GM13977 (cell line): Measurements from ENCODE around the gene ACTL8.

ENCODE experiments used
- DNase-seq: peaks from one replicate; pipeline ENCODE4 v3.0.0; 2012; ENCODE audit warnings: low spot score
- CTCF ChIP-seq: IDR thresholded peaks from 2 replicates; pipeline ENCODE4 v1.5.1; 2012; ENCODE audit warnings: mild to moderate bottlenecking, control low read depth; ENCODE audit not compliant: insufficient read depth; ENCODE audit errors: extremely low read depth, missing control alignments
- in situ Hi-C: fragments of 300-500 bp; cut with MboI; formaldehyde crosslinking; loops from one replicate; pipeline ENCODE4 v1.12.0; 2022; ENCODE audit warnings: low sequenced_read_pairs, low pct_unique_long_range_greater_than_20kb, mixed read lengths, inconsistent platforms; ENCODE audit not compliant: unreplicated experiment

Gene ACTL8

DNA sequence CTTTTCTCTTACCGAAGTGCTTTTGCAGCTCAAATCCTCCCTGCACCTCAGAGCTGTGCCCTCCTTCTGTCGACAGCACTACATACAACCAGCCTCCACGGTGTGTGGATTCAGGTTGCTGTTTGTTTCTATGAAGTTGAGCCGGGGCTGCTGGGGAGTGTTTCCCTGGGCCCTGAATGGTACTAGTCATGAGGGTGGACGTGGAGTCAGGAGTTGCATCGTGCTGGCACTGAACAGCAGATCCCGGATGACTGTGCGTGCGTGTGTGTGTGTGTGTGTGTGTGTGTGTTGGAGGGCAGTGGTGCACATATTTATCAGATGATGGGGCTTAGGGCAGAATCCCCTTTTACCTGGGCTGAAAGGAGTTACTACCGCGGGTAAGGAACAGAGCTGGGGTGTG is 47.0 kb downstream of the ACTL8 start:
- no peak for DNase-seq

DNA sequence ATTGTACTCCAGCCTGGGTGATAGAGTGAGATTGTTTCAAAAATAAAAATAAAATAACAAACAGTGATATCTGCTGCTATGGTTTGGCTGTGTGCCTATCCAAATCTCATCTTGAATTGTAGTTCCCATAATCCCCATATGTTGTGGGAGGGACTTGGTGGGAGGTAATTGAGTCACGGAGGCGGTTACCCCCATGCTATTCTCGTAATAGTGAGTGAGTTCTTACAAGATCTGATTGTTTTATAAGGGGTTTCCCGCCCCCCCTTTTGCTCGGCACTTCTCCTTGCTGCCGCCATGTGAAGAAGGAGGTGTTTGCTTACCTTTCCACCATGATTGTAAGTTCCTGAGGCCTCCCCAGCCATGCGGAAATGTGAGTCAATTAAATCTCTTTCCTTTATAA is 47.8 kb downstream of the ACTL8 start:
- in situ Hi-C loops: no loop called here

More for the DNA sequence above, 47.0 kb downstream of the ACTL8 start:
- in situ Hi-C loops: no loop called here
- no peak for TF ChIP-seq CTCF

DNA sequence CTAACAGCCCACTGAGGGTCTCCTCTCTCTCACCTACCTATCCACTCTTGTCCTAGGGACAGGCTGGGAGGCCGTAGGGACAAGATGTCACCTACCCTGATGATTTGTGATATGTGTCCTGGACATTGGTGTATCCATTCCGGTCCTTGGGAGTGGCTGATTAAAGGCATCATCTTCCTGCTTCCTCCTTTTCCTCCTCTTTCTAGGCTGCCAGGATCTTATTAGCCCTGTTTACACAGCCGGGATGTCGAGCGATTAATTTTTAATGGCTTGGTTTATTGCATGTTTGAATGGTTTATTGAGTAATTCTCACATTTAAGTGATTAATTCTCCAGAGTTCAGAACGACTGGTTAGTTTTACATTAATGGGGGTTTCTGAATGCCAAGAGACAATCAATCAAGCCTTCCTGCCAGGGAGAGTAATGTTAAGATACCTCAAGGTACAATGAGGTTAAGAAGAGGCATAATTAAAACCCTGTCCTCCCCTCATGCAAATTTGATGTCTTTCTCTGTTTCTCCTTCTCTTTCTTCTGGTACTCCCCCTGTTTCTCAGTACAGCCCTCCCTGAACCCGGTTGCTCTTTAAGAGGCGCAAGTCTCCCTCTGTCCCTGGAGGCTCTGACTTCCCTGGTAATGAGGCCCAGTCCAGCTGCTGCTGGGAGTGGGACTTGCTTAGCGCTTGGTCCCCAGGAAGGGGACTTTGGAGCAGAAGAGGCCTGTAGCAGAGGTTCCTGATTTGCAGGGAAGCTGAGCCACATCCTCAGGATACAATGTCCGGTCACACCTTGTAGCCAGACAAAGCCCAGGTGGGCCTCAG is 50.9 kb downstream of the ACTL8 start:
- no peak for DNase-seq
- in situ Hi-C loops: no loop called here
- TF ChIP-seq CTCF: no peak

More for the DNA sequence above, 47.8 kb downstream of the ACTL8 start:
- TF ChIP-seq CTCF: no peak
- DNase-seq: no peak

DNA sequence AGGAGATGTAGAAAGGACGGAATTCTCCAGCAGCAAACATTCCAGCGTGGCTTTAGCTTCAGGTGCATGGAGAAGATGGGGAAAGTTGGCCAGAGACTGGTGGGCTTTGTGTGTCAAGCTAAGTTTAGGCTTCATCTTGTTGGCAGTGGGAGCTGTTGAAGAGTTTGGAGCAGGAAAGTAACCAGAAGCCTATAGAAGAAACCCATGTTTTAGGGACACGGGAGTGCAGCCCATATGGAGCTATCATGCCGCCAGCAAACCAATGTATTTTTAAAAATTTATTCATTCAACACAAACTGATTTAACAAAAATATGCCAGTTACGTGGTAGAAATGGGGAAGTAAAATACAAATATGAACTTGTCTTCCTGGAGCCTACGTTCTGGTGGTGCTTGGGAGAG is 53.7 kb downstream of the ACTL8 start:
- DNase-seq: no peak
- in situ Hi-C loops: no loop called here
- TF ChIP-seq CTCF: no peak

- in situ Hi-C loops: no loop called here
- DNase-seq: no peak
- no peak for TF ChIP-seq CTCF
Observed at GRCh38 chr1:17810668-17811067, 55.5 kb downstream of the ACTL8 start.

GRCh38 chr1:17816511-17816910 is 61.4 kb downstream of the ACTL8 start:
- in situ Hi-C loops: no loop called here
- TF ChIP-seq CTCF: no peak
- no peak for DNase-seq
